Right lobe of liver (tissue), 4 donors: ENCODE measurements around the gene VPS35L.

ENCODE experiments used
- POLR2A ChIP-seq: fragments of 450-650 bp; IDR thresholded peaks from one replicate; pipeline ENCODE4 v1.6.1; 2017; ENCODE audit warnings: antibody characterized with exemption, mild to moderate bottlenecking
- TF ChIP-seq, protein P1 (sequence below), 4 donors: fragments of 200-600 bp in 3 of 4; fragments of 450-650 bp in 1 of 4; IDR thresholded peaks; one replicate each; pipeline versions ENCODE4 v1.5.1 to v1.8.0; 2016 to 2022; ENCODE audit warnings: antibody characterized with exemption in 4 of 4, mild to moderate bottlenecking in 2 of 4
- donor health status: DM: no; HTN: no; CAD: no.
- donor health status: DM: no; HTN: no; CAD: no.
- donor health status: DM: no; HTN: yes; CAD: no.

GRCh38 chr16:19698480-19699465 is 143.3 kb downstream of the VPS35L start:
- TF ChIP-seq, protein P1, sequence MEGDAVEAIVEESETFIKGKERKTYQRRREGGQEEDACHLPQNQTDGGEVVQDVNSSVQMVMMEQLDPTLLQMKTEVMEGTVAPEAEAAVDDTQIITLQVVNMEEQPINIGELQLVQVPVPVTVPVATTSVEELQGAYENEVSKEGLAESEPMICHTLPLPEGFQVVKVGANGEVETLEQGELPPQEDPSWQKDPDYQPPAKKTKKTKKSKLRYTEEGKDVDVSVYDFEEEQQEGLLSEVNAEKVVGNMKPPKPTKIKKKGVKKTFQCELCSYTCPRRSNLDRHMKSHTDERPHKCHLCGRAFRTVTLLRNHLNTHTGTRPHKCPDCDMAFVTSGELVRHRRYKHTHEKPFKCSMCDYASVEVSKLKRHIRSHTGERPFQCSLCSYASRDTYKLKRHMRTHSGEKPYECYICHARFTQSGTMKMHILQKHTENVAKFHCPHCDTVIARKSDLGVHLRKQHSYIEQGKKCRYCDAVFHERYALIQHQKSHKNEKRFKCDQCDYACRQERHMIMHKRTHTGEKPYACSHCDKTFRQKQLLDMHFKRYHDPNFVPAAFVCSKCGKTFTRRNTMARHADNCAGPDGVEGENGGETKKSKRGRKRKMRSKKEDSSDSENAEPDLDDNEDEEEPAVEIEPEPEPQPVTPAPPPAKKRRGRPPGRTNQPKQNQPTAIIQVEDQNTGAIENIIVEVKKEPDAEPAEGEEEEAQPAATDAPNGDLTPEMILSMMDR (IDR thresholded peaks at IDR 0.05) = no peak
- TF ChIP-seq POLR2A = no peak
